Measurements from ENCODE around the gene MAGI2. TPM values are rescaled to one million over a fixed set of nuclear protein-coding genes. Genes with fewer than 3 reads are reported as not detected.
"Not testable (repeated sequence)": the region's sequence is repeated elsewhere in the genome, so short reads cannot be mapped to it uniquely, and the experiment has no call there.

The MAGI2 gene
- total RNA-seq, 4 donors from 2014 or later = 7.8 to 44.7 (median 21.1) TPM

- no peaks in the 10 kb centered on the region for H3K36me3 ChIP-seq
- H3K27ac ChIP-seq = no peak overlapping the region
- ATAC-seq = no peak
- WGBS, 2 donors (ENCODE audit: low coverage in 1 of 2) = 79 to 100% methylated on average over 2 of the region's 2 CpGs
- H3K4me3 ChIP-seq = no peak overlapping the region
- no peaks in the 10 kb centered on the region for H3K27me3 ChIP-seq
- TF ChIP-seq, protein P1, sequence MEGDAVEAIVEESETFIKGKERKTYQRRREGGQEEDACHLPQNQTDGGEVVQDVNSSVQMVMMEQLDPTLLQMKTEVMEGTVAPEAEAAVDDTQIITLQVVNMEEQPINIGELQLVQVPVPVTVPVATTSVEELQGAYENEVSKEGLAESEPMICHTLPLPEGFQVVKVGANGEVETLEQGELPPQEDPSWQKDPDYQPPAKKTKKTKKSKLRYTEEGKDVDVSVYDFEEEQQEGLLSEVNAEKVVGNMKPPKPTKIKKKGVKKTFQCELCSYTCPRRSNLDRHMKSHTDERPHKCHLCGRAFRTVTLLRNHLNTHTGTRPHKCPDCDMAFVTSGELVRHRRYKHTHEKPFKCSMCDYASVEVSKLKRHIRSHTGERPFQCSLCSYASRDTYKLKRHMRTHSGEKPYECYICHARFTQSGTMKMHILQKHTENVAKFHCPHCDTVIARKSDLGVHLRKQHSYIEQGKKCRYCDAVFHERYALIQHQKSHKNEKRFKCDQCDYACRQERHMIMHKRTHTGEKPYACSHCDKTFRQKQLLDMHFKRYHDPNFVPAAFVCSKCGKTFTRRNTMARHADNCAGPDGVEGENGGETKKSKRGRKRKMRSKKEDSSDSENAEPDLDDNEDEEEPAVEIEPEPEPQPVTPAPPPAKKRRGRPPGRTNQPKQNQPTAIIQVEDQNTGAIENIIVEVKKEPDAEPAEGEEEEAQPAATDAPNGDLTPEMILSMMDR (IDR thresholded peaks at IDR 0.05) = no peak
- no peak for TF ChIP-seq POLR2A (IDR thresholded peaks at IDR 0.05)
- no peak for TF ChIP-seq POLR2AphosphoS5 (IDR thresholded peaks at IDR 0.05)
- no peak for TF ChIP-seq EP300 (IDR thresholded peaks at IDR 0.05)
- H3K9me3 ChIP-seq = no peaks in the 10 kb centered on the region
- no peaks in the 10 kb centered on the region for H3K4me1 ChIP-seq
These were observed 1157.3 kb downstream of the MAGI2 start for GRCh38 chr7:78296046-78296597.

DNA sequence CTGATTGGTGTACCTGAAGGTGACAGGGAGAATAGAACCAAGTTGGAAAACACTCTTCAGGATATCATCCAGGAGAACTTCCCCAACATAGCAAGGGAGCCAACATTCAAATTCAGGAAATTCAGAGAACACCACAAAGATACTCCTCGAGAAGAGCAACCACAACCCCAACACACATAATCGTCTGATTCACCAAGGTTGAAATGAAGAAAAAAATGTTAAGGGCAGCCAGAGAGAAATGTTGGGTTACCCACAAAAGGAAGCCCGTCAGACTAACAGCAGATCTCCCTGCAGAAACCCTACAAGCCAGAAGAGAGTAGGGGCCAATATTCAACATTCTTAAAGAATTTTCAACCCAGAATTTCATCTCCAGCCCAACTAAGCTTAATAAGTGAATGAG lies 1164.0 kb downstream of the MAGI2 start:
- not testable (repeated sequence) for H3K36me3 ChIP-seq, H3K4me3 ChIP-seq, H3K9me3 ChIP-seq, H3K27me3 ChIP-seq, ATAC-seq, H3K27ac ChIP-seq
- H3K4me1 ChIP-seq = peaks cover 1 to 12% (median 5%) of the 10 kb centered on the region in 3 donors
- 60 to 91% methylated on average over 1 to 3 of the region's 3 CpGs for WGBS, 2 donors (ENCODE audit: low coverage in 1 of 2)

GRCh38 chr7:78284945-78285344 lies 1168.5 kb downstream of the MAGI2 start:
- Histone ChIP-seq H3K36me3 (no peaks in the 10 kb centered on the region), H3K27ac (no peak overlapping the region), H3K27me3 (no peaks in the 10 kb centered on the region), H3K9me3 (no peaks in the 10 kb centered on the region), H3K4me3 (no peak overlapping the region), H3K4me1 (peaks cover 2 to 18% (median 6%) of the 10 kb centered on the region in 3 donors)
- ATAC-seq = no peak
- WGBS, 2 donors (ENCODE audit: low coverage in 1 of 2) = 23 to 24% methylated on average over 4 of the region's 4 CpGs
- TF ChIP-seq EP300 (IDR thresholded peaks at IDR 0.05) (no peak), POLR2AphosphoS5 (IDR thresholded peaks at IDR 0.05) (no peak), POLR2A (IDR thresholded peaks at IDR 0.05) (no peak)
- TF ChIP-seq, protein P1 (IDR thresholded peaks at IDR 0.05) = no peak

DNA sequence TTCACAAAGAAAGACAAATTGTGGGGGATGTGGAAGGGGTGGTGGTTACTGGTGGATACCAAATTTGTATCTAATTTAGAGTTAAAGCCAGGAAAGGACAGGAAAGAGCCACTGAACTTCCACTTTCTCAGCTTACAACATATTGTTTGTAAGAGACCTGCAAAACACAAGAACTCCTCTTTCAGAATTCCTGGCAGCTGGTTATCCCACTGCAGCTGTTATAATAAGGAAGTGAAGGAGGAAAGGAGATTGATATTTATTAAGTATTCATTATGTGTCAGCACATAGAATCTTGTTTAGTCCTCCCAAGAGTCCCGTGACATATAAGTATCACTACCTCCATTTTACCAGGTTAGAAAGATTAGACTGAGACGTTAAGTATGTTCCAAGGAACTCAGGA lies 1173.2 kb downstream of the MAGI2 start:
- no peak overlapping the region for H3K4me3 ChIP-seq
- 100% methylated on average over 2 of the region's 2 CpGs; no CpG with 5 or more reads in 1 of the 2 donors for WGBS, 2 donors (ENCODE audit: low coverage in 1 of 2)
- no peaks in the 10 kb centered on the region for H3K27me3 ChIP-seq
- no peak overlapping the region for H3K27ac ChIP-seq
- peaks cover 2 to 14% (median 4%) of the 10 kb centered on the region in 3 donors for H3K4me1 ChIP-seq
- no peaks in the 10 kb centered on the region for H3K36me3 ChIP-seq
- TF ChIP-seq EP300 (IDR thresholded peaks at IDR 0.05) (no peak), POLR2A (IDR thresholded peaks at IDR 0.05) (no peak), POLR2AphosphoS5 (IDR thresholded peaks at IDR 0.05) (no peak)
- TF ChIP-seq, protein P1 (IDR thresholded peaks at IDR 0.05) = no peak
- ATAC-seq = no peak
- H3K9me3 ChIP-seq = no peaks in the 10 kb centered on the region

- H3K36me3 ChIP-seq = no peaks in the 10 kb centered on the region
- ATAC-seq = no peak
- no peaks in the 10 kb centered on the region for H3K27me3 ChIP-seq
- no peak overlapping the region for H3K27ac ChIP-seq
- H3K9me3 ChIP-seq = no peaks in the 10 kb centered on the region
- H3K4me1 ChIP-seq = peaks cover under 1 to 6% (median under 1%) of the 10 kb centered on the region in 3 donors
- H3K4me3 ChIP-seq = no peak overlapping the region
- TF ChIP-seq POLR2A (IDR thresholded peaks at IDR 0.05) = no peak
- 93 to 100% methylated on average over 1 of the region's 1 CpG for WGBS, 2 donors (ENCODE audit: low coverage in 1 of 2)
These were observed 1174.0 kb downstream of the MAGI2 start for GRCh38 chr7:78279457-78279856.

- no peaks in the 10 kb centered on the region for H3K36me3 ChIP-seq
- WGBS, 2 donors (ENCODE audit: low coverage in 1 of 2) = 62 to 85% methylated on average over 4 of the region's 4 CpGs
- TF ChIP-seq EP300 (IDR thresholded peaks at IDR 0.05) = no peak
- TF ChIP-seq POLR2A (IDR thresholded peaks at IDR 0.05) = no peak
- TF ChIP-seq, protein P1 (IDR thresholded peaks at IDR 0.05) = no peak
- no peak for TF ChIP-seq POLR2AphosphoS5 (IDR thresholded peaks at IDR 0.05)
These were observed 1174.4 kb downstream of the MAGI2 start for GRCh38 chr7:78279032-78279431.

More at GRCh38 chr7:78279032-78279431, 1174.4 kb downstream of the MAGI2 start:
- no peak overlapping the region for H3K27ac ChIP-seq
- H3K9me3 ChIP-seq = no peaks in the 10 kb centered on the region
- no peaks in the 10 kb centered on the region for H3K27me3 ChIP-seq
- H3K4me1 ChIP-seq = peaks cover 0 to 2% (median 0%) of the 10 kb centered on the region in 3 donors
- H3K4me3 ChIP-seq = no peak overlapping the region
- ATAC-seq = no peak
